GM12801 (cell line): ENCODE measurements around the gene NTRK2.

Experiments
- CTCF ChIP-seq: IDR thresholded peaks from one replicate; pipeline ENCODE4 v1.5.1; 2011; ENCODE audit warnings: control low read depth; ENCODE audit not compliant: insufficient read length; ENCODE audit errors: extremely low read depth

NTRK2 gene

GRCh38 chr9:85036496-85036895, 367.0 kb downstream of the NTRK2 start:
- no peak for TF ChIP-seq CTCF

- no peak for TF ChIP-seq CTCF
Observed at GRCh38 chr9:85038061-85038460, 368.5 kb downstream of the NTRK2 start.

- no peak for TF ChIP-seq CTCF
Observed at GRCh38 chr9:85038824-85039608, 369.5 kb downstream of the NTRK2 start.

GRCh38 chr9:85040146-85040545, 370.6 kb downstream of the NTRK2 start:
- no peak for TF ChIP-seq CTCF

- no peak for TF ChIP-seq CTCF
Observed at GRCh38 chr9:85040821-85041465, 371.4 kb downstream of the NTRK2 start.

- TF ChIP-seq CTCF: no peak
Observed at GRCh38 chr9:85041466-85042137, 372.1 kb downstream of the NTRK2 start.

- TF ChIP-seq CTCF: no peak
Observed at GRCh38 chr9:85042981-85043647, 373.6 kb downstream of the NTRK2 start.
